Ishikawa (cell line): Measurements from ENCODE around the gene TTN.

Experiments
- CEBPB ChIP-seq: IDR thresholded peaks from 2 replicates; pipeline ENCODE4 v1.6.1; 2012
- CREB1 ChIP-seq: IDR thresholded peaks from 2 replicates; pipeline ENCODE4 v1.6.1; 2012; ENCODE audit warnings: low read depth
- EGR1 ChIP-seq: IDR thresholded peaks from 2 replicates; pipeline ENCODE4 v1.6.1; 2012
- EP300 ChIP-seq: IDR thresholded peaks from 2 replicates; pipeline ENCODE4 v1.6.1; 2012; ENCODE audit warnings: borderline replicate concordance
- FOXM1 ChIP-seq: IDR thresholded peaks from 2 replicates; pipeline ENCODE4 v1.6.1; 2012; ENCODE audit warnings: low read depth, borderline replicate concordance
- MAX ChIP-seq: IDR thresholded peaks from 2 replicates; pipeline ENCODE4 v1.6.1; 2012
- NFIC ChIP-seq: IDR thresholded peaks from 2 replicates; pipeline ENCODE4 v1.6.1; 2012
- RAD21 ChIP-seq: IDR thresholded peaks from 2 replicates; pipeline ENCODE4 v1.6.1; 2012; ENCODE audit warnings: low read depth
- TAF1 ChIP-seq: IDR thresholded peaks from 2 replicates; pipeline ENCODE4 v1.6.1; 2012; ENCODE audit warnings: low read depth, mild to moderate bottlenecking
- TCF12 ChIP-seq: IDR thresholded peaks from 2 replicates; pipeline ENCODE4 v1.6.1; 2012; ENCODE audit warnings: low read depth
- TEAD4 ChIP-seq: IDR thresholded peaks from 2 replicates; pipeline ENCODE4 v1.6.1; 2012
- USF1 ChIP-seq: IDR thresholded peaks from 2 replicates; pipeline ENCODE4 v1.6.1; 2012
- YY1 ChIP-seq: IDR thresholded peaks from 2 replicates; pipeline ENCODE4 v1.6.1; 2012; ENCODE audit warnings: low read depth
- ZBTB7A ChIP-seq: IDR thresholded peaks from 2 replicates; pipeline ENCODE4 v1.6.1; 2012; ENCODE audit warnings: low read depth
- TF ChIP-seq, protein P1 (sequence below): IDR thresholded peaks from 2 replicates; pipeline ENCODE4 v1.6.1; 2012; ENCODE audit warnings: low read depth, mild to moderate bottlenecking

Gene TTN

DNA sequence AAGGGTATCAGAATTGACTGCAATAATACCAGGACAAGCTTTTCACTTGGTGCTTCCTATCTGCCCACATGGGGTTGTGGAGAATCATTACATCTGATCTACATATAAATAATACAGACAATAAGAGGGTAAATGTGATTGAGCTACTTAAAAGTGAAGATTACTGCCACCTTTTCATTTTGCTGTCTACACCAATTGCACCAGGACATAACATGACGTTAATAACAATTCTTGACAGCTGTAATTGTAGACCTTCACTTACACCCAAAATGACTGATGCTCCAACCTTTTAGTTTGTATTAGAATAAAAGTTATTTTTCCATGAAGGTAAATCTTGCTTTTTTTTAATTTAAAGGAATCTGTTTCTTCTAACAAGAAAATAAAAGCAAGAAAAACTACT lies 36.5 kb upstream of the TTN start:
- no peak for TF ChIP-seq FOXM1
- TF ChIP-seq, protein P1, sequence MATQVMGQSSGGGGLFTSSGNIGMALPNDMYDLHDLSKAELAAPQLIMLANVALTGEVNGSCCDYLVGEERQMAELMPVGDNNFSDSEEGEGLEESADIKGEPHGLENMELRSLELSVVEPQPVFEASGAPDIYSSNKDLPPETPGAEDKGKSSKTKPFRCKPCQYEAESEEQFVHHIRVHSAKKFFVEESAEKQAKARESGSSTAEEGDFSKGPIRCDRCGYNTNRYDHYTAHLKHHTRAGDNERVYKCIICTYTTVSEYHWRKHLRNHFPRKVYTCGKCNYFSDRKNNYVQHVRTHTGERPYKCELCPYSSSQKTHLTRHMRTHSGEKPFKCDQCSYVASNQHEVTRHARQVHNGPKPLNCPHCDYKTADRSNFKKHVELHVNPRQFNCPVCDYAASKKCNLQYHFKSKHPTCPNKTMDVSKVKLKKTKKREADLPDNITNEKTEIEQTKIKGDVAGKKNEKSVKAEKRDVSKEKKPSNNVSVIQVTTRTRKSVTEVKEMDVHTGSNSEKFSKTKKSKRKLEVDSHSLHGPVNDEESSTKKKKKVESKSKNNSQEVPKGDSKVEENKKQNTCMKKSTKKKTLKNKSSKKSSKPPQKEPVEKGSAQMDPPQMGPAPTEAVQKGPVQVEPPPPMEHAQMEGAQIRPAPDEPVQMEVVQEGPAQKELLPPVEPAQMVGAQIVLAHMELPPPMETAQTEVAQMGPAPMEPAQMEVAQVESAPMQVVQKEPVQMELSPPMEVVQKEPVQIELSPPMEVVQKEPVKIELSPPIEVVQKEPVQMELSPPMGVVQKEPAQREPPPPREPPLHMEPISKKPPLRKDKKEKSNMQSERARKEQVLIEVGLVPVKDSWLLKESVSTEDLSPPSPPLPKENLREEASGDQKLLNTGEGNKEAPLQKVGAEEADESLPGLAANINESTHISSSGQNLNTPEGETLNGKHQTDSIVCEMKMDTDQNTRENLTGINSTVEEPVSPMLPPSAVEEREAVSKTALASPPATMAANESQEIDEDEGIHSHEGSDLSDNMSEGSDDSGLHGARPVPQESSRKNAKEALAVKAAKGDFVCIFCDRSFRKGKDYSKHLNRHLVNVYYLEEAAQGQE: no peak
- no peak for TF ChIP-seq TAF1
- no peak for TF ChIP-seq NFIC
- TF ChIP-seq ZBTB7A: no peak
- no peak for TF ChIP-seq YY1
- no peak for TF ChIP-seq USF1
- TF ChIP-seq CEBPB: no peak

- TF ChIP-seq YY1 (no peak), FOXM1 (no peak), MAX (no peak)
Observed at GRCh38 chr2:178836807-178837206, 29.6 kb upstream of the TTN start.

- TF ChIP-seq CEBPB (no peak), RAD21 (no peak), TEAD4 (no peak), CREB1 (no peak), USF1 (no peak), TCF12 (no peak), FOXM1 (no peak), YY1 (no peak), EP300 (no peak), MAX (no peak), NFIC (no peak), ZBTB7A (no peak), EGR1 (no peak)
- TF ChIP-seq, protein P1: no peak
Observed at GRCh38 chr2:178834086-178834485, 26.9 kb upstream of the TTN start.

- TF ChIP-seq FOXM1 (no peak), MAX (no peak), ZBTB7A (no peak), YY1 (no peak), TAF1 (no peak)
Observed at GRCh38 chr2:178833382-178833781, 26.2 kb upstream of the TTN start.

- no peak for TF ChIP-seq CEBPB
Observed at GRCh38 chr2:178830451-178830850, 23.2 kb upstream of the TTN start.

- no peak for TF ChIP-seq NFIC
- no peak for TF ChIP-seq TCF12
- no peak for TF ChIP-seq EGR1
- TF ChIP-seq FOXM1: no peak
- no peak for TF ChIP-seq MAX
- TF ChIP-seq CREB1: no peak
- TF ChIP-seq CEBPB: no peak
- no peak for TF ChIP-seq RAD21
- no peak for TF ChIP-seq YY1
- TF ChIP-seq USF1: no peak
Observed at GRCh38 chr2:178829981-178830380, 22.8 kb upstream of the TTN start.
